Measurements from ENCODE around the gene TPSB2.

TPSB2 gene

DNA sequence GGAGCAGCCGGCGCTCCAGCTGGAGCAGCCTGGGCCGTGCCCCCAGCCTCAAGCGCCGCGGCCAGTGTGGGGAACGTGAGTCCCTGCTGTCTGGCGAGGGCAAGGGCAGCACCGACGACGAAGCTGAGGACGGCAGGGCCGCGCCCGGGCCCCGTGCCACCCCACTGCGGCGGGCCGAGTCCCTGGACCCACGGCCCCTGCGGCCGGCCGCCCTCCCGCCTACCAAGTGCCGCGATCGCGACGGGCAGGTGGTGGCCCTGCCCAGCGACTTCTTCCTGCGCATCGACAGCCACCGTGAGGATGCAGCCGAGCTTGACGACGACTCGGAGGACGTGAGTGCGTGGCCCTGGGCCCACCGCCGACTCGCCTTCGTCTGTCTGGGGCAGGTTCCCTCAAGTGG, 20.9 kb downstream of the TPSB2 start:
- H3K36me3 ChIP-seq, result no peaks in the 10 kb centered on the region
- no peak for DNase-seq

DNA sequence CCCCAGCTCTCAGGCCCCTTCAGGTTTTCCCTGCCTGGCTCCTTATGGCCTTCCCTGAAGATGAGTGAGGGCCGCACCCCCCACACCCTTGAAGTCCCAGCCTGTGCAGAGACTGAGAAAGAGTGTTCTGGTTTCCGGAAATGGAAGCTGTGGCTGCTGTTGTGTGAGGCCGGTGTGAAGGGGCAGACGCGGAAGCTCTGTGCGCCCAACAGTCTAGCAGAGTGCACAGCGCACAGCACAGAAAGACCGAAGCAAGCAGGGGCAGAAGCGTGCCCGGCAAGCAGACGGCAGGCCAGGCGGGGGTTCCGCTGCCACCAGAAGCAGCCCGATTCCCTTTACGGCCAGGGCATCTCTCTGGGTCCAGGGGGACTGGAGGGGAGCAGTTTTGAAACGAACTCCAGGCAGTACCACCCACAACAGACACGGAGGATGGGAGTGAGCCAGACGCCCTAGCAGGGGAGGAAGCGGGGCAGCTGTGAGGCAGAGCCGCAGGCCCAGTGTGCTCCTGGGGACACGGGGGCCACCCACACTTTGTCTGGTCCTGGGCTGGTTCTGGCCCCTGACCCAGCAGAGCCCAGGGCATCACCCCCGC, 21.6 kb downstream of the TPSB2 start:
- no peak overlapping the region for H3K4me3 ChIP-seq (ENCODE audit: low read depth, low read length)
- DNase-seq, result no peak
- H3K27me3 ChIP-seq, result no peaks in the 10 kb centered on the region; the same call in 1 of the 2 replicates
- H3K4me1 ChIP-seq, result no peaks in the 10 kb centered on the region
- TF ChIP-seq, protein P1, sequence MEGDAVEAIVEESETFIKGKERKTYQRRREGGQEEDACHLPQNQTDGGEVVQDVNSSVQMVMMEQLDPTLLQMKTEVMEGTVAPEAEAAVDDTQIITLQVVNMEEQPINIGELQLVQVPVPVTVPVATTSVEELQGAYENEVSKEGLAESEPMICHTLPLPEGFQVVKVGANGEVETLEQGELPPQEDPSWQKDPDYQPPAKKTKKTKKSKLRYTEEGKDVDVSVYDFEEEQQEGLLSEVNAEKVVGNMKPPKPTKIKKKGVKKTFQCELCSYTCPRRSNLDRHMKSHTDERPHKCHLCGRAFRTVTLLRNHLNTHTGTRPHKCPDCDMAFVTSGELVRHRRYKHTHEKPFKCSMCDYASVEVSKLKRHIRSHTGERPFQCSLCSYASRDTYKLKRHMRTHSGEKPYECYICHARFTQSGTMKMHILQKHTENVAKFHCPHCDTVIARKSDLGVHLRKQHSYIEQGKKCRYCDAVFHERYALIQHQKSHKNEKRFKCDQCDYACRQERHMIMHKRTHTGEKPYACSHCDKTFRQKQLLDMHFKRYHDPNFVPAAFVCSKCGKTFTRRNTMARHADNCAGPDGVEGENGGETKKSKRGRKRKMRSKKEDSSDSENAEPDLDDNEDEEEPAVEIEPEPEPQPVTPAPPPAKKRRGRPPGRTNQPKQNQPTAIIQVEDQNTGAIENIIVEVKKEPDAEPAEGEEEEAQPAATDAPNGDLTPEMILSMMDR (IDR thresholded peaks at IDR 0.05; ENCODE audit: low read depth, low read length), result no peak
- H3K36me3 ChIP-seq, result no peaks in the 10 kb centered on the region
- no peaks in the 10 kb centered on the region for H3K9me3 ChIP-seq

More for the DNA sequence above, 20.9 kb downstream of the TPSB2 start:
- H3K27me3 ChIP-seq, result no peaks in the 10 kb centered on the region; the same call in 1 of the 2 replicates
- no peak overlapping the region for H3K4me3 ChIP-seq (ENCODE audit: low read depth, low read length)
- no peaks in the 10 kb centered on the region for H3K4me1 ChIP-seq
- no peaks in the 10 kb centered on the region for H3K9me3 ChIP-seq
- TF ChIP-seq, protein P1 (IDR thresholded peaks at IDR 0.05; ENCODE audit: low read depth, low read length), result no peak

DNA sequence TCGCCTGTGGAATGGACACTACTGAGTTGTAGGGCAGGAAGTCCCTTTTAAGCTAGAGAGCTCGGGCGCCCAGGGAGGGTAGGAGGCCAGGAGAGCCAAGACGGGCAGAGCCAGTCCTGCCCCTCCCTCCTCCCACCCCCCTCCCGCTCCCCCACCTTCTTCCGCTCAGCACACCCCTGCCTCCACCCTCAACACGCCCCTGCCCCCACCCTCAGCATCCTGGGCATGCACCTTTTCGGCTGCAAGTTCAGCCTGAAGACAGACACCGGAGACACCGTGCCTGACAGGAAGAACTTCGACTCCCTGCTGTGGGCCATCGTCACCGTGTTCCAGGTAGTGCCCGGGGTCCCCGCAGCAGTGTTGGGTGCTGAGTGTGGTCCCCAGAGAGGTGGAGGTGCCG, 23.2 kb downstream of the TPSB2 start:
- TF ChIP-seq, protein P1 (IDR thresholded peaks at IDR 0.05; ENCODE audit: low read depth, low read length), result no peak
- Histone ChIP-seq H3K27me3 (no peaks in the 10 kb centered on the region; the same call in 1 of the 2 replicates), H3K36me3 (no peaks in the 10 kb centered on the region)

GRCh38 chr16:1206326-1206725, 23.7 kb downstream of the TPSB2 start:
- H3K4me3 ChIP-seq (ENCODE audit: low read depth, low read length), result no peak overlapping the region
- no peaks in the 10 kb centered on the region; the same call in 1 of the 2 replicates for H3K27me3 ChIP-seq
- no peaks in the 10 kb centered on the region for H3K9me3 ChIP-seq
- no peaks in the 10 kb centered on the region for H3K4me1 ChIP-seq
- no peak for DNase-seq
- no peaks in the 10 kb centered on the region for H3K36me3 ChIP-seq
- TF ChIP-seq, protein P1 (IDR thresholded peaks at IDR 0.05; ENCODE audit: low read depth, low read length), result 0 out of 2 replicates have a peak, but pooled peaks have one; percentile 9

More for the DNA sequence above, 23.2 kb downstream of the TPSB2 start:
- Histone ChIP-seq H3K9me3 (no peaks in the 10 kb centered on the region), H3K4me1 (no peaks in the 10 kb centered on the region), H3K4me3 (ENCODE audit: low read depth, low read length) (no peak overlapping the region)
- DNase-seq, result no peak

- DNase-seq, result no peak
- Histone ChIP-seq H3K36me3 (no peaks in the 10 kb centered on the region), H3K4me3 (ENCODE audit: low read depth, low read length) (no peak overlapping the region), H3K4me1 (no peaks in the 10 kb centered on the region), H3K9me3 (no peaks in the 10 kb centered on the region), H3K27me3 (no peaks in the 10 kb centered on the region; the same call in 1 of the 2 replicates)
- TF ChIP-seq, protein P1 (IDR thresholded peaks at IDR 0.05; ENCODE audit: low read depth, low read length), result no peak
Measured at GRCh38 chr16:1204933-1205332, 25.1 kb downstream of the TPSB2 start.

DNA sequence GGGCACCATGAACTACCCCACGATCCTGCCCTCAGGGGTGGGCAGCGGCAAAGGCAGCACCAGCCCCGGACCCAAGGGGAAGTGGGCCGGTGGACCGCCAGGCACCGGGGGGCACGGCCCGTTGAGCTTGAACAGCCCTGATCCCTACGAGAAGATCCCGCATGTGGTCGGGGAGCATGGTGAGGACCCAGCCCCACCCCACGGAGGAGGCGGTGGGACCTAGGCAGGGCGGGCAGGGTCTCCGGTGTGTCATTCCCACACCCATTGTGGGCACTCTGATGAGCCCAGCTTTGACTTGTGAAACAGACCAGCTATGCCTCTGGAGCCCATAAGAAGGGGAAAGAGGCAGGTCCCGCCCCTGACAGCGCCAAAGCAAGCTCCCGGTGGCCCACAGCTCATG, 27.7 kb downstream of the TPSB2 start:
- no peak for DNase-seq
- Histone ChIP-seq H3K27me3 (no peaks in the 10 kb centered on the region; the same call in 1 of the 2 replicates), H3K9me3 (no peaks in the 10 kb centered on the region), H3K4me3 (ENCODE audit: low read depth, low read length) (no peak overlapping the region), H3K36me3 (no peaks in the 10 kb centered on the region), H3K4me1 (peaks cover 6% of the 10 kb centered on the region)
- TF ChIP-seq, protein P1 (IDR thresholded peaks at IDR 0.05; ENCODE audit: low read depth, low read length), result no peak

All from BE2C (cell line).